HG03571 (cell line): ENCODE results near the gene AGBL4.

Experiments used
- ATAC-seq: cut with Tn5 transposase; IDR thresholded peaks from one replicate; pipeline ENCODE4 v1.9.1; 2021; ENCODE audit not compliant: unreplicated experiment

Gene AGBL4

DNA sequence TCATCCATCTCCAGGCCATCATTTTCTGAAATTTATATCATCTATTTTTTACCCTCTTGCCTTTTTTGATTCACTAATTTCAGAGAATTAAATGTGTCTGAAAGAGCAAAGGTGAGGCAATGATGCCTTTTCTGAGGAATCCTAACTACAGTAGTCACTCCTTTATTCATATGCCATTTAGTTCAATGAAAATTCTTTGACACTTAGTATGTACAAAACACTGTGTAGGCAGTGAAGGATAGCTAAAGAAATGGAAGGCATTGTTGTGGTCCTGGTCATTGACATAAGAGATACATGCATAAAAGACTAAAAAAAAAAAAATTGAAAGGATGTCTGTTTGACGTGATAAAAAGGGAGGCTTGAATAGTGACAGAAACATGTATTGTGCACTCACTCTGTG, 1075.2 kb downstream of the AGBL4 start:
- no peak for ATAC-seq

DNA sequence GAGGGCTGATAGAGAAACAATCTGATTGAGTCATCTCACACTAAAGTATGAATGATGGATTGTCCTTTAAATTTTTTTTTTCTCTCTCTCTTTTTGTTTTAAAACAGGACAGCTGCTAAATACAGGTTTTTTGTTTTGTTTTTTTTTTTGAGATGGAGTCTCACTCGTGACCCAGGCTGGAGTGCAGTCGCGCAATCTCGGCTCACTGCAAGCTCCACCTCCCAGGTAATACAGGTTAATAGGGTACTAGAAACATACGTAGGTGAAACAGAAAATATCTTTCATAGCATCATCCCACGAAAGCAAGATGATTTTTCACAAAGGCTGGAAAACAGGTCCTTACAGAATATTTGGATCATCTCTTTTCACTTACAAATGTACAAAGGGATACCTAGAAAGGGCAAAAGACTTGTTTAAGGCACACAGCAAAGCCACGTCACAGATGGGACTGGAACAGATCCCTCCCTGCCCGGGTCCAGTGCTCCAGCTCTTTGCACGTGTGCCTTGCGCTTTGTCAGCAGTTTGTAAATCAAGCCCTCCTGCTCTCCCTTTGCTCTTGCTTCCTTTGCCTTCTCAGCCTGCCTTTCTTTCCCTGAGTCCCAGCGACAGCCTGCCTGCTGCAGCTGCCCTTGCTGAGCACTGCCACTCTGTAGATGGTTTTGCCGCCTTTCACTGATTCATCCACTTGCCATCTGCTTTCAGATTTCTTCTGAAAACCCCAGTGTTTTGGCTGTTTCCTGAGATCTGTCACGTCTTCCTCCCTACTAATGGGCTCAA, 1075.8 kb downstream of the AGBL4 start:
- ATAC-seq, result no peak

DNA sequence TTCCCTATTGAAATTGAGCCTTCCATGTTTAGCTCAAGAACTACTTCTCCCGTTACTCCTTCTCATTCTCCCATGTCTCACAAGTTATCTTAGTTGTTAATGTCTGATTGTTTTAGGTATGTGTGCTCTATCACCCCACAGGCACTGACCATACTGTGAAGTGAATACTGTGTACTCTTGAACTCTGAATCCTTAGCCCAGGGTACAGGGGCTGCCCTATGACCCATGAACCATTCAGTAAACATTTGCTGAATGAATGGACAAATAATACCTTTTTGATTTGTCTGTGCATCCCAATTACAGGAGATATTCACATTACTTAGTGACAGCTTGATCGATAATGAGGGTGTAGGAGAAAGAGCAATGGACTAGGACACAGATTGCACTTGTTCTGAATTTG, 1077.7 kb downstream of the AGBL4 start:
- ATAC-seq, result no peak

GRCh38 chr1:48944811-48945210, 1078.9 kb downstream of the AGBL4 start:
- no peak for ATAC-seq

- no peak for ATAC-seq
These were observed 1079.9 kb downstream of the AGBL4 start for GRCh38 chr1:48943826-48944225.

GRCh38 chr1:48943393-48943792, 1080.4 kb downstream of the AGBL4 start:
- no peak for ATAC-seq

DNA sequence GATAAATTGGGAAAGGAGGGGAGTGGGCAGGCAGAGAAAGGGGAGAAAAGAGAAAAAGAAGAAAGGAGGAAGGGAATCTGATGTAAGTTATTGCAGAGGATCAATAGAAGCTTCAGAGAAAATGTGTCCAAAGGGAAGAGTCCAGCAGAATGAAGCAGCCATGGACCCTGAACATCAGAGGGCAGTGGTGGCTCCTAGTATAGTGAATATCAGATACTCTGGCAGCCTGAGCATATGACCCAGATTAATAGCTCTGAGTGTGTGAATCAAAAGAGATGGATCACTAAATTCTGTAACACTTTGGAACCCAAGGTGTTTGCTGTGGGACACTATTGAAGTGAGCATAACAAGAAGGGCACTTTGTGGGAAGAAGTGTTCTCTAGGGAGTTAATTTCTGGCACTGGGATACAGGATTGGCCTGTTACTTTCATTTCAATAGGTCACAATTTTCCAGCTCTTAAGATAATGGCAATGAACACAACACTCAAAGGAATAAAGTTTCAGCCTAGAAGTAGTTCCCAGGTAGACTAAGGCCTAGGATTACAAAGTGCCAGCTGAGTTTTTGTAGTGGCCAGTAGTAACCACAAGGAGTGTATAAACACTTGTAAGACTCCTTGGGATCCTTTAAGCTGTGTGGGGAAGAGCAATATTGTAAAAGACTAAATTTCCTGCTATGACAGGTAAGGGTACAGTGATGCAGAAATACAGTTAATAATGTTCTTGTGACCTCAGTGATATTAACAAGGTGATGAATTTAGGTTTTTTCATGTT, 1082.6 kb downstream of the AGBL4 start:
- ATAC-seq, result no peak

- no peak for ATAC-seq
These were observed 1083.4 kb downstream of the AGBL4 start for GRCh38 chr1:48940354-48940753.

DNA sequence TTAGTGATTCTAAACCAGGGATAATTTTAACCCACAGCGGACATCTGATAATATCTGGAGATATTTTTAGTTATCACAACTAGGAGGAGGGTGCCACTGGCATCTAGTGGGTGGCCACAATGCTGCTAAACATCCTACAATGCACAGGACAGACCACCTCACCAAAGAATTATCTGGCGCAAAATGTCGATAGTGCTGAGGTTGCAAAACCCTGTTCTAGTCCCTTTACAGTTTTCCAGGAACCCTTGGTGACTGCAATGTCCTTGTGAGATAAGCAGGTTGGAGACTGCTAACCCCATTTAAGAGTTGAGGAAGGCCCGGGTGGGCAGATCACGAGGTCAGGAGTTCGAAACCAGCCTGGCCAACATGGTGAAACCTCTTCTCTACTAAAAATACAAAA, 1083.9 kb downstream of the AGBL4 start:
- no peak for ATAC-seq

- no peak for ATAC-seq
These were observed 1084.7 kb downstream of the AGBL4 start for GRCh38 chr1:48939042-48939441.

GRCh38 chr1:48937732-48938131, 1086.0 kb downstream of the AGBL4 start:
- ATAC-seq, result no peak

- ATAC-seq, result no peak
These were observed 1087.3 kb downstream of the AGBL4 start for GRCh38 chr1:48936436-48936835.

DNA sequence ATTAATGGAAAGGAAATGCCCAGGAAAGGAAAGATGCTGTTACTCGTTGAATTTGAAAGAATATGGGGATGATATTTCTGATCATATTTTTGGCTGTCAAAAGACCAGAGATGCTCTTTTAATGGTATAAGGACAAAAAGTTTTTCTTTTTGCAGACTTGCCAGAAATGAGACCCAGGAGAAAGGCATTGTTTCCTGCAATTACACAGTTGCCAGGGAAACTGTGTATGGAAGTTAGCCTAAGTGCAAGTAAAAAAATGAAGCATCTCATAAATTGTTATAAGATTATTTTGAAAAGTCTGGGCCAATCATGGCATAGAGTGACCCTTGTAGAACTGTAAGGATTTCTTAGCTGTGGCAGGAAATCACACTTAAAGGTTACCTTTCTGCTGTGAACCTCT, 1091.4 kb downstream of the AGBL4 start:
- ATAC-seq, result no peak

DNA sequence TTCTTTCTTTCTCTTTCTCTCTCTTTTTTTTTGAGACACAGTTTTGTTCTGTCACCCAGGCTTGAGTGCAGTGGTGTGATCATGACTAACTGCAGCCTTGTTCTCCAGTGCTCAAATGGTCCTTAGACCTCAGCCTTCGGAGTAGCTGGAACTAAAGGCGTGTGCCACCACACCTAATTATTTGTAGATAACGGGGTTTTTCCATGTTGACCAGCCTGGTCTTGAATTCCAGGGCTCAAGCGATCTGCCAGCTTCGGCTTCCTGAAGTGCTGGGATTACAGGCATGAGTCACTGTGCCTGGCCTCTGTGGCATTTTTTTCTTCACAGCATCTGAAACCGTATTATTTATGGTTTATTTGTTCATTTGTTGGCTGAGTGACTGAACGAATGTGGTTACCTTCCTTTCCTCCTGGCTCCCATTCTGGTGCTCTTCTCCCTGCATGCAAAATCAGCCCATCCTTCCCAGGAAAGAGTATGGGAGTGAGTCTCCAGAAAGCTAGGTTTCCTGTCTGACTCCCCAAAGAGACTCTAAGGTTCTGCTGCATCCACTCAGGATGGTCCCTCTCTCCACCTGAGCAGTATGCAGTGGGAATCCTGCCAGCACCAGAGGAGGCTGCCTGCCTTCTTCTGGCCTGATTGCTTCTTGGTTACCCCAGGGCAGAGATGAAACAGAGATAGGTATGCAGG, 1092.1 kb downstream of the AGBL4 start:
- ATAC-seq, result no peak

DNA sequence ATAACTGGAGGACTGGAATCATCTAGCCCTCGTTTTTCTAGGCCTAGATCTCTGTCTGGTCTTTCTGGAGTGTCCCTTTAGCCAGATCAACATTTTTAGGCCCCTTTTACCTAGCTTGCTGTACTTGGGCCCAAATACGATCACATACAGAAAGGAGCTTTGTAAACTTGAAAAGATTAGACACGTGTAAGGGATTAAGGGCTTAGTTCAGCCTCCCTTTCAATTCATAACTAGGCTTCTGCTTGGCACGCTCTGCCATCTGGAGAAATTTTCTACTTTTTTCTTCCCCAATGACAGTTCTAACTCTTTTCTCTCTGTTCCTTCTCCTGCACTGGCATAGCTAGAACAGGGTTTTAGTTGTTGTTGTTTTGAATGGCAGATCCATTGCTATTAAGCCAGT, 1093.7 kb downstream of the AGBL4 start:
- no peak for ATAC-seq

DNA sequence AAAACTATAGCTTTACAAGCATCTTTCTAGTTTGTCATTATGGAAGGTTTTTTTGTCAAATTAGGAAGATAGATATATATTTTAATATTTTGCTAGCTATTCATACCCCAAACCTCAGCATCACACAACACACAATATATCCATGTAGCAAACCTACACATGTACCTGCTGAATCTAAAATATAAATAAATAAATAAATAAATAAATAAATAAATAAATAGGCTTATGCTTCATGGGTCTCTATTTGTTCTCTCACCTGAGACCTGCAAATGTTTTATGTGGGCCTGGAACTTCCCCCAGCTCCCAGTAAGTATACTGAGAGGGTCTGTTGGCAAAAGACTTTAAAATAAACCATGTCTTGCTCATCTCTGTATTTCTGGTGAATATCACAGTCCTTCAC, 1099.7 kb downstream of the AGBL4 start:
- ATAC-seq, result no peak

GRCh38 chr1:48923116-48923515, 1100.6 kb downstream of the AGBL4 start:
- ATAC-seq, result no peak

DNA sequence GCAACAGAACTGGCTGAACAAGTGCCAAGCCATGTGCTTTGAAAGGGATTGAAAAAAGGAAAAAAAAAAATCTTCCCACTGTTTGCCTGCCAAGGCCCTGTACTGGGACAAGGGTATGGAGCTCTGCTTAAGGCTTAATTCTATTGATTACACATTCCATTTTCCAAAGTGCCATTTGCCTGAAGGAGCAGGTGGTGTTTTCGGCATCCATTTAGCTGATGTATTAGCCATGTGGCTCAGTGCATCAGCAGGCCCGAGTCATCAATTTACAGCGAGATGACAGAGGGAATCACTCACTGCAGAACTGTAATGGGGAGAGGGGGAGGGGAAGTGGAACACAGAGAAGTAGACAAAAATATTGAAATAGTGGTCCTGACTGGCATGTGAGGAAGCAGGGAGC, 1102.9 kb downstream of the AGBL4 start:
- no peak for ATAC-seq

DNA sequence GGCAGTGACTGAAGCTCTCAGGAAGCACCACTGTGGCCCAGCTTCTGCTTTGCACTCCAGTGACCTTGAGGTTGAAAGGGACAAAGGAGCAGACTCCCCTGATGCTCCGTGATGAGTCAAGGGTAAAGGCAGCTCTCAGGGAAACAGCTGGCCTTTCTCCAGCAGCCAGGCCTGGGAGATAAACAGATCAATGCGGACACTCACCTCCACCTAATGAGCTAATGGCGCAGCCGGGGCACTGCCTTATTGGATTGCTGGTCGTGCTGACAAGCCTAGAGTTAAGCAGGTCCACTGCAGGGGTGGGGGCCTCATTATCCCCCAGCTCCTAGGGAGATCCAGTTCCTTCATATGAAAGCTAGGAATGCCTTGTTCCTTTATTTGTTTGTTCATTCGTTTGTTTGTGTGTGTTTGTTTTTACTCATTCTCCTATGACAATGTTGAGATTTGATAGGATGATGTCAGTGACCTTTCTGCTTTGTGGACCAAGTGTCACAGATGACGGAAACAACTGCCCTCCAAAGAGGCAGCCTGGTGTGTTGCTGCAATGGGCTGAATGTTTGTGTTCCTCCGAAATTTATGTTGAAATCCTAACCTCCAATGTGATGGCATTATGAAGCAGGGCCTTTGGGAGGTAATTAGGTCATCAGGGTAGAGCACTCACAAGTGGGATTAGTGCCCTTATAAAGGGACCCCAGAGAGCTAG, 1105.7 kb downstream of the AGBL4 start:
- no peak for ATAC-seq

- no peak for ATAC-seq
These were observed 1106.7 kb downstream of the AGBL4 start for GRCh38 chr1:48917070-48917454.
